Breast epithelium (tissue), 3 donors: Measurements from ENCODE around the gene PTF1A.

ENCODE experiments used
- POLR2A ChIP-seq: fragments of 450-650 bp; IDR thresholded peaks from one replicate; pipeline ENCODE4 v1.6.1; 2016; ENCODE audit warnings: antibody characterized with exemption, mild to moderate bottlenecking, moderate library complexity
- POLR2AphosphoS5 ChIP-seq, 3 donors: sonication (generic); formaldehyde crosslinking; IDR thresholded peaks; one replicate each; pipeline ENCODE4 v1.6.1; 2017; ENCODE audit warnings: antibody characterized with exemption in 3 of 3
- TF ChIP-seq, protein P1 (sequence below), 3 donors: fragments of 450-650 bp; IDR thresholded peaks; one replicate each; pipeline ENCODE4 v1.5.1; 2016 to 2017; ENCODE audit warnings: antibody characterized with exemption in 3 of 3, mild to moderate bottlenecking in 3 of 3, moderate library complexity in 3 of 3

DNA sequence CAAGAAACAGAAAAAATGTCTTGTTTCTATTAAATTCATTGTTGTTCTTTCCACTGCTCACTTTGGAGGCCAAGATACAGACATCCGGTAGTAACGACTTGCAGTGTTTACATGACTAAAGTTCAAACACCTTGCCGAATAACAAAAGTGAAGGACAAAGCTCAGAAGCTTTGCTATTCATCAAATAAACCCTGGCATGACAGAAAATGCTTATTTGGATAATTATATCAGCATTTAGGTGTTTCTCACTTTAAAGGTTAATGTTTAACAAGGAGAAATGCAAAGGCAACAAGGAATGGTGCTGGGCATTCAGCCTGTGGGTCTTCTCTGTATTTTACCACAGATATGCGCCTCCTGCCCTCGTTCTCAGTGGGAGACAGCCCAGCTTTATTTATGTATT, 5.4 kb upstream of the PTF1A start:
- TF ChIP-seq, protein P1, sequence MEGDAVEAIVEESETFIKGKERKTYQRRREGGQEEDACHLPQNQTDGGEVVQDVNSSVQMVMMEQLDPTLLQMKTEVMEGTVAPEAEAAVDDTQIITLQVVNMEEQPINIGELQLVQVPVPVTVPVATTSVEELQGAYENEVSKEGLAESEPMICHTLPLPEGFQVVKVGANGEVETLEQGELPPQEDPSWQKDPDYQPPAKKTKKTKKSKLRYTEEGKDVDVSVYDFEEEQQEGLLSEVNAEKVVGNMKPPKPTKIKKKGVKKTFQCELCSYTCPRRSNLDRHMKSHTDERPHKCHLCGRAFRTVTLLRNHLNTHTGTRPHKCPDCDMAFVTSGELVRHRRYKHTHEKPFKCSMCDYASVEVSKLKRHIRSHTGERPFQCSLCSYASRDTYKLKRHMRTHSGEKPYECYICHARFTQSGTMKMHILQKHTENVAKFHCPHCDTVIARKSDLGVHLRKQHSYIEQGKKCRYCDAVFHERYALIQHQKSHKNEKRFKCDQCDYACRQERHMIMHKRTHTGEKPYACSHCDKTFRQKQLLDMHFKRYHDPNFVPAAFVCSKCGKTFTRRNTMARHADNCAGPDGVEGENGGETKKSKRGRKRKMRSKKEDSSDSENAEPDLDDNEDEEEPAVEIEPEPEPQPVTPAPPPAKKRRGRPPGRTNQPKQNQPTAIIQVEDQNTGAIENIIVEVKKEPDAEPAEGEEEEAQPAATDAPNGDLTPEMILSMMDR (IDR thresholded peaks at IDR 0.05): no peak
- no peak for TF ChIP-seq POLR2A
- TF ChIP-seq POLR2AphosphoS5 (IDR thresholded peaks at IDR 0.05): no peak
